GM18520 (cell line): Measurements from ENCODE around the gene TMEM270.
"Not testable (repeated sequence)": the region's sequence is repeated elsewhere in the genome, so short reads cannot be mapped to it uniquely, and the experiment has no call there.

ENCODE experiments used
- ATAC-seq: cut with Tn5 transposase; IDR thresholded peaks from one replicate; pipeline ENCODE4 v1.9.1; 2021; ENCODE audit not compliant: unreplicated experiment

Gene TMEM270, protein sequence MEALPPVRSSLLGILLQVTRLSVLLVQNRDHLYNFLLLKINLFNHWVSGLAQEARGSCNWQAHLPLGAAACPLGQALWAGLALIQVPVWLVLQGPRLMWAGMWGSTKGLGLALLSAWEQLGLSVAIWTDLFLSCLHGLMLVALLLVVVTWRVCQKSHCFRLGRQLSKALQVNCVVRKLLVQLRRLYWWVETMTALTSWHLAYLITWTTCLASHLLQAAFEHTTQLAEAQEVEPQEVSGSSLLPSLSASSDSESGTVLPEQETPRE

DNA sequence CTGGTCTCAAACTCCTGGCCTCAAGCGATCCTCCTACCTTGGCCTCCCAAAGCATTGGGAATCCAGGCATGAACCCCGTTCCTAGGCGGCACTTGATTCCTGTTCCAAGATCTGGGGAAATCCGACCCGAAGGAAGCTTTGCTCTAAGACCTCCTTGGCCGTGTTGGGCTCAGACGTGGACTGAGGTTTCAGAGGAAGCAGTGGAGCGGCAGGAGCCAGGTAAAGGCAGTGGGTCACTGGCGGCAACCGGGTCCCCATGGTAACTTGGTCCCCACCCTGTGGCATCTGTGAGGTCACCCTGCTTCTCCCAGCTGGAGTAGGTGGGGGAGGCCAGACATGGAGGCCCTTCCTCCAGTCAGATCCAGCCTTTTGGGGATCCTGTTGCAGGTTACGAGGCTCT is at the start of gene TMEM270:
Gene TMEM270 (plus strand): TSS at position 301 of the 400 bp plus-strand sequence. CDS start 36 bp downstream, at position 337.
- no peak for ATAC-seq

DNA sequence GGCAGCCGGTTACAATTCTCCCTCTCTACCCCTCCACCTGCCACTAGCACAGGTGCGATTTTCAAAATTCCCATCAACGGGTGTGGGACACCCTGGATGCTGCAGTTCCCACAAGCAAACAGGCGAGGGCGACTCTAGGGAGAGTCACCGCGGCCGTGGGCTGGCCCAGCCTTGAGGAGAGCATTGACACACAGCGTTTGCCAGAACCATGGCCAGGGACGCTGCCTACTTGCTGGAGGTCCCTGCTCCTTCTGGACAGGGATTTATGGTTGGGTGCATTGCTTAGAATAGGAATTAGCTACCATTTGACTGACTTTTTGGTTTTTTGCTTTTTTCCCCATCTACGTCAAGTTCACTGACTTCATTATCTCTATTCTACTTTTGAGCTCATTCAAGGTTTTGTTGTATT is 49.2 kb upstream of the TMEM270 start:
- ATAC-seq: no peak

DNA sequence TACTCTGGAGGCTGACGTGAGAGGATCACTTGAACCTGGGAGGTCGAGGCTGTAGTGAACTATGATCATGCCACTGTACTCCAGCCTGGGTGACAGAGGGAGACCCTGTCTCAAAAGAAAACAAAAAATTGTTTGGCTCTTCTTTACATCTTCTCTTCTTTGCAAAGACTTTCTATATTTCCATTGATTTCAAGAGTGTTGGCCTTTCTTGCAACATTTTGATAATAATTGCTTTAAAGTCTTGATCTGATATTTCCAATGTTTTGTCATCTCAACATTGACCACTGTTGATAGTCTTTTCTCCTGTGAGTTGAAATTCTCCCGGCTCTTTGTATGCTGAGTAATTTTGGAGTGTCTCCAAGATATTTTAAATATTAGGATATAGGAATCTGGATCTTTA is 48.0 kb upstream of the TMEM270 start:
- ATAC-seq: no peak

- ATAC-seq: no peak
These were observed 45.5 kb upstream of the TMEM270 start for GRCh38 chr7:73815436-73815835.

DNA sequence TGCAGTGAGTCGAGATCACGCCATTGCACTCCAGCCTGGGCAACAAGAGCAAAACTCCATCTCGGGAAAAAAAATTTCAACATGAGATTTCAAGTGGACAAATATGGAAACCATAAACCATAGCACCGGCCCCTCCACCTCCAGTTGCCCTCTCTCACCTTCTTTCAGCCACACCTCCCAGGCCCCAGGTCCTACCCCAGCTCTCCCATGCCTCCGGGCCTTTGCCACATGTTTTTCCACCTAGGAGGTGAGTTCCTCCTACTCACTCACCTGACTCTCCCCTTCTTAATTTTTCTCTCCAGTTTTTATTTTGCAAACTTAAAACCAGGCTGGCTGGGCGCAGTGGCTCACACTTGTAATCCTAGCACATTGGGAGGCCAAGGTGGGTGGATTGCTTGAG is 43.8 kb upstream of the TMEM270 start:
- ATAC-seq: no peak

- ATAC-seq: no peak
These were observed 40.9 kb upstream of the TMEM270 start for GRCh38 chr7:73820013-73820412.

DNA sequence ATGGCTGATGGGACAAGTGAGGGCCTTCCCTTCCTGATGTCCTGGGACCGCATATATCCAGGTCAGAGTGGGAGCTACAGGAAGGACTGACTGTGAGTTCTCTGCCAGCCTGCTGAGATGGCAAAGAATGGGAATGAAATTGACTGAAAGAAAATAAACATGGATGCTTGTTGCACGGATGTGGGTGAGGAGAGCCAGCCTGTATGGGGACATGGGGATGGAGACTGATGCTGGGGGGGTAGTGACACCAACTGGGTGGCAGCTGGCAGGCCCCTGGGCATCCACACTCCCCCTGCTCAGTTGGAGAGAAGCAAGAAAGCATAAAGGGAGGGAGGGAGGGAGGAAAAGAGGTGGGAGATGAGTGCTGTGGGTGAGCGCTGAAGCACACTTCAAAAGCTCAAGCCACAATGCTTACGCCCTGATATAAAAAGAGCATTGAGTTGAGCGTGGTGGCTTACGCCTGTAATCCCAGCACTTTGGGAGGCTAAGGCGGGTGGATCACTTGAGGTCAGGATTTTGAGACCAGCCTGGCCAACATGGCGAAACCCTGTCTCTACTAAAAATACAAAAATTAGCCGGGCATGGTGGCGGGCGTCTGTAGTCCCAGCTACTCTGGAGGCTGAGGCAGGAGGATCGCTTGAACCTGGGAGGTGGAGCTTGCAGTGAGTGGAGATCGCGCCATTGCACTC is 39.2 kb upstream of the TMEM270 start:
- not testable (repeated sequence) for ATAC-seq

DNA sequence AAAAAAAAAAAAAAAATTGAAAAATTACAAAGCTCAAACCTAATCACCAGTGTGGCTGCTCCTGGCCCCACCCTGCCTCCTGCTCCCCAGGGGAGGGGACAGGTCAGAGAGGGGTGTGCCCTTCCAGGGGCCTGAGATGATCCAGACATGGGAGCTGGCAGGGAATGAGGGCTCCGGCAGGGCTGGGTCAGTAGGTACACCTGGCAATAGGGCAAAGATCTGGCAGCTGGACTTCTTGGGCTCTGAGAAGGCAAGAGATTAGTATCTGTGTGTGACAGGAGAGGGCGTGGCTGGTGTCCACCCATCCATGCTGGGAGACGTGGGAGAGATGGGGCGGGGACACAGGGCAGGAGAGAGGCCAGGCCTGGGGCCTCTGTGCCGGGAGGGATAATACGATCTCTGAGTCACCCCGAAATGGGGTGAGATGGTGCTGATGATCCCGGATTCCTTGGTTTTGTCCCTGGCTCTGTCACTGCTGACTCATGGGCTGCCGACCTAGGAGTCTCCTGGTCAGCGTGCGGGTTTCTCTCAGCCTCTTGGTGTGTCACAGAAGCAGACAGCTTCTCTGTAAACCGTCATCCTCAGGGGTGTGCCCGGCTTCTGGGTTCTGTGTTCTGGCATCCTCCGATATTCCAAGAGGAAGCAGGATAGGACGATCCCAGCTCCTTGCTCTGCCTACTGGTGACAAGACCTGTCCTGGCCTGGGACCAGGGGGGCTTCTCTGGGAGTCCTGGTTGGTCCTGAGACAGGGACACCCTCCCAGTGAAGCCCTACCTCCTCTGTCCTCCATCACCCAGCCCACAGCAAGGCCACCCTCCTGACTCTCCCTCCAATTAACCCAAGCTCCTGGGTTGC is 38.4 kb upstream of the TMEM270 start:
- ATAC-seq: no peak

GRCh38 chr7:73823257-73823656 is 37.7 kb upstream of the TMEM270 start:
- ATAC-seq: no peak

GRCh38 chr7:73823873-73824592 is 36.9 kb upstream of the TMEM270 start:
- ATAC-seq: no peak

DNA sequence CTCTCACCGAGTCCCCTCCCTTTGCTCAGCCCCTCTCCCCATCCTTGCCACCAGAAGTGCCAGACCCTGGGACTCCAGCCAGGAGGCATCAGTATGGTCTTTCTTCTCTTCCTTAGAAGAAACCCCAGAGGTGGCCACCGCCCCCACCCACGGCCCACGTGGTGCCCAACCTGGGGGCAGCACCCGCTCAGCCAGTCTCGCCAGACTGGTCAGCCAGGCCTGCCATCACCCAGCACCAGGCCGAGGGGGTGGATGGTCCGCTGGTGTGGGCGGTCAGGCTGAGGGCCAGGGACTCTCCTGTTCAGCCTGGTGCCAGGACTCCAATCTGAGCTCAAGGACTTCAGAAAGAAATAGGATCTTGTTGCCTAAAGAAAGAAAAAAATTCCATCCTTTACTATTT is 36.0 kb upstream of the TMEM270 start:
- no peak for ATAC-seq

DNA sequence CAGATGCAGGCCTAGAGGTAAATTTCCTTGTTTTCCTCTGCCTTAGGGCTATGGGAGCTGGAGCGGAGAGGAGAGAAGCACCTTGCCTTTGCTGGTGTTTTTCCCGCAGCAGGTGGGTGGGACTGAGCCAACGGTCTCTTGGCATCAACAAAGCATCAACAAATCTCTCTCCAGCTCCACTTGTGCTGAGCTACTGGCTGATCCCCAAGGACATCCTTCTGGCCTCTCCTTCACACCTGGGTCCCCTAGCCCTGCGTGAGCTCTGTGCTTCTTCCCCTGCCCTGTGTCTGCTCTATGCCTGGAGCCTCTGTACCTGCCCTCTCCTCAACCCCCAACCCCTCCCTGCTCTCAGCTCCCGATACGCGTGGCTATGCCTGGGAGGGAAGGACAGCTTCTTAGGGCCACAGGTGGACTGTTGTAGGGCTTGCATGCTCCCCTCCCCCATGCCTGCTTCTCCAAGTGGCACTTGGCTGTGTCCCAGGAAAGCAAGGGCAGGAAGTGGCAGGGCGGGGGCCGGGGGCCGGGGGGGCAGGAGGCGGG is 33.3 kb upstream of the TMEM270 start:
- no peak for ATAC-seq

DNA sequence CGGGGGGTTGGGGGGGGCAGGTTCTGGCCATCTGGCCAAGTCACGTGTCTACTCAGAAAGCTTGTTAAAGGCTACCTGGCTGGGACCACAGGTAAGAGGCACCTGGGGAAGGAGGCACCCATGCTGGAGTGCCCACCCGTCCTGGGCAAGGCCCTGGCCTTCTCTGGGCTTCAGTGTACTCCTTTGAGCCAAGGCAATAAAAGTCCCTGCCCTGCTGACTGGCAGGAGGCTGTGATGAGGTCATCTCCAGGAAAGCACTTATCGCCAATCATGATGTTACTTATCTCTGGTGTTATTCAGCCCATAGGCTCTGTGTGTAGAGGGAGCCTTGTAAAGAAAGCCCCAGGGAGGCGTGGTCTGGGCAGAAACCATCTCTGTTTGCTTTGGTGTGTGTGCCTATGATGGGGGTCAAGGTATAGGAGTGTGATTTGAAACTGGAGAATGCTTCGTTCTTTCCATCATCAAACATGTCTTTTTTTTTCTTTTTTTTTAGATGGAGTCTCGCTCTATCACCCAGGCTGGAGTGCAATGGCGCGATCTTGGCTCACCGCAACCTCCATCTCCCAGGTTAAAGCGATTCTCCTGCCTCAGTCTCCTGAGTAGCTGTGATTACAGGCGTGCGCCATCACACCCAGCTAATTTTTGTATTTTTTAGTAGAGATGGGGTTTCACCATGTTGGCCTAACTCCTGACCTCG is 32.7 kb upstream of the TMEM270 start:
- no peak for ATAC-seq

- ATAC-seq: no peak
These were observed 32.0 kb upstream of the TMEM270 start for GRCh38 chr7:73828972-73829371.

GRCh38 chr7:73829505-73829904 is 31.5 kb upstream of the TMEM270 start:
- no peak for ATAC-seq

- no peak for ATAC-seq
These were observed 30.9 kb upstream of the TMEM270 start for GRCh38 chr7:73829921-73830680.

DNA sequence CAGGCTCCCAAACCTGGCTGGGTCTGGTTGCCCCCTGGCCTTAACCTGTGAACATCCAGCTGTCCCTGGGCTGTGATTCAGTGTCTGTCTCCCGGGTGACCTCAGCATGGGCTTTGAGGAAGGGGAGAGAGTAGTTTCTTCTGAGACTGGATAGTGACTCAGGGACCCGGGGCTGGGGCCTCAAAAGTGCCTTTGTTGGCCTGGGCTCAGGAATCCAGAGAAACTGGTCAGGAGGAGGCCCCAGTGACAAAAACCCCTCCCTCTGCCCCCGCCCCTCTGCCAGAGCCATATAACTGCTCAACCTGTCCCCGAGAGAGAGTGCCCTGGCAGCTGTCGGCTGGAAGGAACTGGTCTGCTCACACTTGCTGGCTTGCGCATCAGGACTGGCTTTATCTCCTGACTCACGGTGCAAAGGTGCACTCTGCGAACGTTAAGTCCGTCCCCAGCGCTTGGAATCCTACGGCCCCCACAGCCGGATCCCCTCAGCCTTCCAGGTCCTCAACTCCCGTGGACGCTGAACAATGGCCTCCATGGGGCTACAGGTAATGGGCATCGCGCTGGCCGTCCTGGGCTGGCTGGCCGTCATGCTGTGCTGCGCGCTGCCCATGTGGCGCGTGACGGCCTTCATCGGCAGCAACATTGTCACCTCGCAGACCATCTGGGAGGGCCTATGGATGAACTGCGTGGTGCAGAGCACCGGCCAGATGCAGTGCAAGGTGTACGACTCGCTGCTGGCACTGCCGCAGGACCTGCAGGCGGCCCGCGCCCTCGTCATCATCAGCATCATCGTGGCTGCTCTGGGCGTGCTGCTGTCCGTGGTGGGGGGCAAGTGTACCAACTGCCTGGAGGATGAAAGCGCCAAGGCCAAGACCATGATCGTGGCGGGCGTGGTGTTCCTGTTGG is 30.0 kb upstream of the TMEM270 start, which contains the start of gene CLDN4:
Gene CLDN4 (plus strand): TSS at position 316 of the 903 bp plus-strand sequence. CDS start 206 bp downstream, at position 522.
- ATAC-seq: no peak

DNA sequence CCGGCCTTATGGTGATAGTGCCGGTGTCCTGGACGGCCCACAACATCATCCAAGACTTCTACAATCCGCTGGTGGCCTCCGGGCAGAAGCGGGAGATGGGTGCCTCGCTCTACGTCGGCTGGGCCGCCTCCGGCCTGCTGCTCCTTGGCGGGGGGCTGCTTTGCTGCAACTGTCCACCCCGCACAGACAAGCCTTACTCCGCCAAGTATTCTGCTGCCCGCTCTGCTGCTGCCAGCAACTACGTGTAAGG is 29.4 kb upstream of the TMEM270 start:
- ATAC-seq: no peak
